Tibial artery (tissue), 4 donors: ENCODE measurements around the gene CNGB1.

Experiments
- DNase-seq, 2 donors: peaks; one replicate each; pipeline ENCODE4 v3.0.0-alpha.2; 2019
- H3K27ac ChIP-seq, 2 donors: fragments of 200-600 bp; sonication (generic) in 1 of 2; 1 replicate in 1 of 2; 2 replicates in 1 of 2; pipeline ENCODE4 v1.5.1; 2018 to 2019; ENCODE audit warnings: mild to moderate bottlenecking in 1 of 2
- H3K27me3 ChIP-seq, 2 donors: fragments of 200-600 bp; sonication (generic) in 1 of 2; one replicate each; pipeline versions ENCODE4 v1.5.1 to v1.6.0; 2016 to 2019
- H3K36me3 ChIP-seq, 3 donors: fragments of 200-600 bp; sonication (generic) in 2 of 3; one replicate each; pipeline ENCODE4 v1.5.1; 2016 to 2019; ENCODE audit warnings: mild to moderate bottlenecking in 2 of 3
- H3K4me1 ChIP-seq, 4 donors: fragments of 200-600 bp; sonication (generic) in 2 of 4; 1 replicate in 3 of 4; 2 replicates in 1 of 4; pipeline ENCODE4 v1.5.1; 2016 to 2019
- H3K4me3 ChIP-seq, 2 donors: fragments of 200-600 bp; sonication (generic) in 1 of 2; 1 replicate in 1 of 2; 2 replicates in 1 of 2; pipeline ENCODE4 v1.5.1; 2018 to 2019; ENCODE audit warnings: mild to moderate bottlenecking in 2 of 2
- H3K9me3 ChIP-seq, 3 donors: fragments of 200-600 bp; sonication (generic) in 1 of 3; one replicate each; pipeline ENCODE4 v1.5.1; 2016 to 2019
- CTCF ChIP-seq, 2 experiments: fragments of 200-600 bp in 1 of 2; fragments of 450-650 bp in 1 of 2; IDR thresholded peaks; one replicate each; pipeline ENCODE4 v1.5.1; 2017 to 2019; ENCODE audit warnings: antibody characterized with exemption in 2 of 2, mild to moderate bottlenecking in 1 of 2, moderate library complexity in 1 of 2
- intact Hi-C: fragments of 100-400 bp; cut with DNase I; formaldehyde crosslinking; loops from one replicate; pipeline ENCODE4 v1.15.0; 2023; ENCODE audit warnings: low total_unique reads

CNGB1 gene

GRCh38 chr16:57887711-57888110 is 83.2 kb downstream of the CNGB1 start:
- peaks cover 0 to 7% (median 2%) of the 10 kb centered on the region in 4 donors for H3K4me1 ChIP-seq
- peaks cover 0 to 65% of the 10 kb centered on the region in 2 donors for H3K27me3 ChIP-seq
- H3K27ac ChIP-seq = no peak overlapping the region
- H3K4me3 ChIP-seq = no peak overlapping the region
- no peak for DNase-seq
- H3K9me3 ChIP-seq = no peaks in the 10 kb centered on the region
- intact Hi-C loops = no loop called here
- TF ChIP-seq CTCF (IDR thresholded peaks at IDR 0.05) = no peak
- no peaks in the 10 kb centered on the region for H3K36me3 ChIP-seq

- Histone ChIP-seq H3K27ac (no peak overlapping the region), H3K4me3 (no peak overlapping the region), H3K4me1 (peaks cover 0 to 7% (median 2%) of the 10 kb centered on the region in 4 donors), H3K9me3 (no peaks in the 10 kb centered on the region), H3K27me3 (peaks cover 0 to 59% of the 10 kb centered on the region in 2 donors), H3K36me3 (no peaks in the 10 kb centered on the region)
- no peak for TF ChIP-seq CTCF (IDR thresholded peaks at IDR 0.05)
- no peak for DNase-seq
- intact Hi-C loops = no loop called here
These were observed 84.5 kb downstream of the CNGB1 start for GRCh38 chr16:57886427-57886826.

GRCh38 chr16:57884655-57885133 is 86.2 kb downstream of the CNGB1 start:
- Histone ChIP-seq H3K36me3 (no peaks in the 10 kb centered on the region), H3K9me3 (no peaks in the 10 kb centered on the region), H3K4me1 (peaks cover 0 to 7% (median 2%) of the 10 kb centered on the region in 4 donors), H3K27me3 (peaks cover 0 to 55% of the 10 kb centered on the region in 2 donors), H3K4me3 (no peak overlapping the region), H3K27ac (no peak overlapping the region)
- no peak for TF ChIP-seq CTCF (IDR thresholded peaks at IDR 0.05)
- DNase-seq = no peak
- intact Hi-C loops = no loop called here

GRCh38 chr16:57883953-57884654 is 86.8 kb downstream of the CNGB1 start:
- Histone ChIP-seq H3K36me3 (no peaks in the 10 kb centered on the region), H3K9me3 (no peaks in the 10 kb centered on the region), H3K27me3 (peaks cover 0 to 49% of the 10 kb centered on the region in 2 donors), H3K4me1 (peaks cover 0 to 7% (median 2%) of the 10 kb centered on the region in 4 donors), H3K27ac (no peak overlapping the region), H3K4me3 (no peak overlapping the region)
- TF ChIP-seq CTCF (IDR thresholded peaks at IDR 0.05) = no peak
- peak in 1 of 2 donors; percentile 27 for DNase-seq
- intact Hi-C loops = no loop called here

- TF ChIP-seq CTCF (IDR thresholded peaks at IDR 0.05) = no peak
- no peak overlapping the region for H3K27ac ChIP-seq
- no peak for DNase-seq
- intact Hi-C loops = no loop called here
- H3K36me3 ChIP-seq = no peaks in the 10 kb centered on the region
- H3K27me3 ChIP-seq = peaks cover 0 to 45% of the 10 kb centered on the region in 2 donors
- peaks cover 0 to 7% (median 2%) of the 10 kb centered on the region in 4 donors for H3K4me1 ChIP-seq
- H3K9me3 ChIP-seq = no peaks in the 10 kb centered on the region
- no peak overlapping the region for H3K4me3 ChIP-seq
These were observed 87.4 kb downstream of the CNGB1 start for GRCh38 chr16:57883480-57883879.
